CD4-positive, alpha-beta memory T cell (primary cell): Measurements from ENCODE around the gene ATP6V1F. TPM values are rescaled to one million over a fixed set of nuclear protein-coding genes. Genes with fewer than 3 reads are reported as not detected.

ENCODE experiments used
- CTCF ChIA-PET: fragments of 350-600 bp; sonication (Branson Sonifier 250); formaldehyde crosslinking; loops from one replicate; lab custom pipeline; 2021; ENCODE audit warnings: inconsistent platforms; ENCODE audit not compliant: partially characterized antibody; lab: Charles Lee
- POLR2A ChIA-PET: fragments of 350-600 bp; sonication (Branson Sonifier 250); formaldehyde crosslinking; loops from one replicate; lab custom pipeline; 2021; ENCODE audit not compliant: partially characterized antibody; lab: Charles Lee
- DNase-seq, 5 donors: peaks; one replicate each; pipeline versions ENCODE4 v3.0.0 to v3.0.0-alpha.2; 2020 to 2022; ENCODE audit warnings: mixed read lengths in 1 of 5
- H3K27ac ChIP-seq: one replicate; pipeline ENCODE4 v1.7.0; 2013; ENCODE audit warnings: low read depth, low read length
- H3K27me3 ChIP-seq: 2 replicates; pipeline ENCODE4 v1.7.0; 2013; ENCODE audit warnings: mild to moderate bottlenecking, low read length, moderate library complexity; ENCODE audit not compliant: insufficient read depth
- H3K36me3 ChIP-seq: 2 replicates; pipeline ENCODE4 v1.7.0; 2013; ENCODE audit warnings: mild to moderate bottlenecking, low read length, moderate library complexity; ENCODE audit not compliant: insufficient read depth
- H3K4me1 ChIP-seq: 2 replicates; pipeline ENCODE4 v1.7.0; 2013; ENCODE audit warnings: mild to moderate bottlenecking, low read length, moderate library complexity; ENCODE audit not compliant: insufficient read depth
- H3K4me3 ChIP-seq, 2 donors: one replicate each; pipeline ENCODE4 v1.7.0; 2013; ENCODE audit warnings: low read length in 2 of 2, mild to moderate bottlenecking in 1 of 2
- H3K9me3 ChIP-seq, 2 donors: one replicate each; pipeline ENCODE4 v1.7.0; 2013; ENCODE audit warnings: low read length in 2 of 2, control low read depth in 1 of 2; ENCODE audit not compliant: control insufficient read depth in 1 of 2
- H3K27ac Mint-ChIP-seq, 7 donors: one replicate each; pipeline ENCODE4 v1.8.0; 2020 to 2021; ENCODE audit warnings: mixed read lengths in 7 of 7, mild to moderate bottlenecking in 6 of 7, inconsistent platforms in 3 of 7, moderate library complexity in 3 of 7
- H3K27me3 Mint-ChIP-seq, 2 donors: one replicate each; pipeline ENCODE4 v1.8.0; 2020 to 2021; ENCODE audit warnings: mixed read lengths in 2 of 2
- H3K36me3 Mint-ChIP-seq, 2 donors: one replicate each; pipeline ENCODE4 v1.8.0; 2020 to 2021; ENCODE audit warnings: mixed read lengths in 2 of 2, inconsistent platforms in 1 of 2, mild to moderate bottlenecking in 1 of 2
- H3K4me1 Mint-ChIP-seq, 4 donors: one replicate each; pipeline ENCODE4 v1.8.0; 2020 to 2021; ENCODE audit warnings: mixed read lengths in 4 of 4, mild to moderate bottlenecking in 1 of 4
- H3K4me3 Mint-ChIP-seq, 8 donors: one replicate each; pipeline ENCODE4 v1.8.0; 2020 to 2021; ENCODE audit warnings: mixed read lengths in 8 of 8, mild to moderate bottlenecking in 7 of 8, moderate library complexity in 6 of 8, inconsistent platforms in 3 of 8
- H3K9me3 Mint-ChIP-seq, 8 donors: one replicate each; pipeline ENCODE4 v1.8.0; 2020 to 2021; ENCODE audit warnings: mixed read lengths in 8 of 8, mild to moderate bottlenecking in 5 of 8, inconsistent platforms in 3 of 8, moderate library complexity in 1 of 8
- intact Hi-C: fragments of 100-400 bp; cut with micrococcal nuclease; formaldehyde crosslinking; loops from one replicate; pipeline ENCODE4 v1.15.1; 2023
- polyA plus RNA-seq, 2 donors: library from polyadenylated mRNA; unstranded; fragments of 300-500 nt; fragmentation: Illumina TruSeq; gene quantifications; one replicate each; pipeline ENCODE4 v1.2.3, GENCODE V29; 2021
- total RNA-seq, 2 experiments: library from RNA; stranded (reverse); gene quantifications; one replicate each; pipeline ENCODE4 v1.2.3, GENCODE V29; 2021

ATP6V1F gene
- total and polyA plus RNA-seq, 4 experiments from 2014 or later = 74.6 to 392 (median 175) TPM

- Histone ChIP-seq H3K36me3 (no peaks in the 10 kb centered on the region), H3K4me1 (peaks cover 3% of the 10 kb centered on the region), H3K4me3 (no peak overlapping the region), H3K27ac (no peak overlapping the region), H3K9me3 (no peaks in the 10 kb centered on the region), H3K27me3 (no peaks in the 10 kb centered on the region)
- POLR2A ChIA-PET = no interaction called here
- Mint-ChIP-seq H3K27ac (no peak overlapping the region), H3K9me3 (no peaks in the 10 kb centered on the region), H3K4me3 (no peak overlapping the region), H3K4me1 (peaks cover 0 to 3% (median under 1%) of the 10 kb centered on the region in 4 donors), H3K27me3 (no peaks in the 10 kb centered on the region), H3K36me3 (no peaks in the 10 kb centered on the region)
- no peak for DNase-seq
- intact Hi-C loops = no loop called here
- CTCF ChIA-PET = interaction anchor here (1.0 to 2.4 kb wide), 2 partner anchors 10 to 14 kb away, joined by 3 to 7 read pairs; partner anchors contain the start of gene ATP6V1F
Observed at GRCh38 chr7:128876978-128877755, 14.5 kb downstream of the ATP6V1F start.

GRCh38 chr7:128877756-128878120 lies 15.1 kb downstream of the ATP6V1F start:
- H3K4me1 ChIP-seq = peaks cover 3% of the 10 kb centered on the region
- no peaks in the 10 kb centered on the region for H3K36me3 ChIP-seq
- intact Hi-C loops = no loop called here
- ChIA-PET CTCF (interaction anchor here (1.0 to 2.4 kb wide), 2 partner anchors 11 to 15 kb away, joined by 3 to 7 read pairs; partner anchors contain the start of gene ATP6V1F), POLR2A (no interaction called here)
- Mint-ChIP-seq H3K27me3 (no peaks in the 10 kb centered on the region), H3K4me1 (peaks cover 0 to 3% (median under 1%) of the 10 kb centered on the region in 4 donors), H3K9me3 (no peaks in the 10 kb centered on the region), H3K27ac (no peak overlapping the region), H3K4me3 (no peak overlapping the region), H3K36me3 (no peaks in the 10 kb centered on the region)
- no peaks in the 10 kb centered on the region for H3K9me3 ChIP-seq
- no peak overlapping the region for H3K4me3 ChIP-seq
- H3K27ac ChIP-seq = no peak overlapping the region
- H3K27me3 ChIP-seq = no peaks in the 10 kb centered on the region
- no peak for DNase-seq

GRCh38 chr7:128878226-128879105 lies 15.8 kb downstream of the ATP6V1F start:
- Histone ChIP-seq H3K36me3 (no peaks in the 10 kb centered on the region), H3K27me3 (no peaks in the 10 kb centered on the region), H3K4me3 (no peak overlapping the region), H3K27ac (no peak overlapping the region), H3K9me3 (no peaks in the 10 kb centered on the region), H3K4me1 (peaks cover 3% of the 10 kb centered on the region)
- ChIA-PET CTCF (interaction anchor here (1.0 to 7.1 kb wide), 3 partner anchors 12 to 37 kb away, joined by 3 to 68 read pairs (median 7); partner anchors contain the start of gene ATP6V1F), POLR2A (no interaction called here)
- Mint-ChIP-seq H3K36me3 (no peaks in the 10 kb centered on the region), H3K27me3 (peaks cover 0 to under 1% of the 10 kb centered on the region in 2 donors), H3K27ac (no peak overlapping the region), H3K9me3 (no peaks in the 10 kb centered on the region), H3K4me1 (peaks cover 0 to 5% (median 1%) of the 10 kb centered on the region in 4 donors), H3K4me3 (no peak overlapping the region)
- no peak for DNase-seq
- intact Hi-C loops = no loop called here

GRCh38 chr7:128879461-128879938 lies 16.8 kb downstream of the ATP6V1F start:
- H3K27me3 ChIP-seq = no peaks in the 10 kb centered on the region
- intact Hi-C loops = no loop called here
- peaks cover 3% of the 10 kb centered on the region for H3K4me1 ChIP-seq
- H3K36me3 ChIP-seq = no peaks in the 10 kb centered on the region
- no peaks in the 10 kb centered on the region for H3K9me3 Mint-ChIP-seq
- H3K4me1 Mint-ChIP-seq = peaks cover 0 to 7% (median 2%) of the 10 kb centered on the region in 4 donors
- H3K4me3 Mint-ChIP-seq = no peak overlapping the region
- ChIA-PET POLR2A (no interaction called here), CTCF (interaction anchor here (1.3 to 7.1 kb wide), 3 partner anchors 12 to 38 kb away, joined by 4 to 68 read pairs (median 7); partner anchors contain the start of gene ATP6V1F)
- H3K9me3 ChIP-seq = no peaks in the 10 kb centered on the region
- H3K27ac Mint-ChIP-seq = no peak overlapping the region
- H3K27me3 Mint-ChIP-seq = peaks cover 0 to 3% of the 10 kb centered on the region in 2 donors
- H3K36me3 Mint-ChIP-seq = no peaks in the 10 kb centered on the region
- H3K27ac ChIP-seq = no peak overlapping the region
- H3K4me3 ChIP-seq = no peak overlapping the region
- no peak for DNase-seq

GRCh38 chr7:128879939-128880746 lies 17.5 kb downstream of the ATP6V1F start:
- Mint-ChIP-seq H3K36me3 (no peaks in the 10 kb centered on the region), H3K27me3 (peaks cover 0 to 3% of the 10 kb centered on the region in 2 donors), H3K4me1 (peaks cover 0 to 7% (median 2%) of the 10 kb centered on the region in 4 donors), H3K9me3 (no peaks in the 10 kb centered on the region), H3K27ac (no peak overlapping the region), H3K4me3 (no peak overlapping the region)
- Histone ChIP-seq H3K36me3 (no peaks in the 10 kb centered on the region), H3K9me3 (no peaks in the 10 kb centered on the region), H3K4me3 (no peak overlapping the region), H3K4me1 (peaks cover 3% of the 10 kb centered on the region), H3K27ac (no peak overlapping the region), H3K27me3 (no peaks in the 10 kb centered on the region)
- POLR2A ChIA-PET = no interaction called here
- DNase-seq = no peak
- CTCF ChIA-PET = interaction anchor here (1.1 to 7.1 kb wide), 4 partner anchors 13 to 453 kb away, joined by 4 to 68 read pairs (median 33); partner anchors contain the start of gene ATP6V1F
- intact Hi-C loops = no loop called here

GRCh38 chr7:128880791-128881457 lies 18.3 kb downstream of the ATP6V1F start:
- H3K27ac Mint-ChIP-seq = peak overlapping the region in 1 of 7 donors; percentile 61
- intact Hi-C loops = no loop called here
- no peak for DNase-seq

More at GRCh38 chr7:128880791-128881457, 18.3 kb downstream of the ATP6V1F start:
- Histone ChIP-seq H3K4me1 (peaks cover 3% of the 10 kb centered on the region), H3K4me3 (no peak overlapping the region), H3K27me3 (no peaks in the 10 kb centered on the region), H3K9me3 (no peaks in the 10 kb centered on the region), H3K36me3 (no peaks in the 10 kb centered on the region), H3K27ac (no peak overlapping the region)
- Mint-ChIP-seq H3K4me1 (peaks cover 0 to 7% (median 2%) of the 10 kb centered on the region in 4 donors), H3K9me3 (no peaks in the 10 kb centered on the region), H3K36me3 (no peaks in the 10 kb centered on the region), H3K27me3 (peaks cover 1 to 5% of the 10 kb centered on the region in 2 donors), H3K4me3 (no peak overlapping the region)
- POLR2A ChIA-PET = no interaction called here
- CTCF ChIA-PET = interaction anchor here (1.1 to 7.1 kb wide), 5 partner anchors 13 to 453 kb away, joined by 4 to 68 read pairs (median 8); partner anchors contain the start of gene ATP6V1F
